ENCODE data around the gene MARK2. TPM values are rescaled to one million over a fixed set of nuclear protein-coding genes. Genes with fewer than 3 reads are reported as not detected.

The MARK2 gene
- total RNA-seq, 1 donor from 2014 or later: 59.1 TPM

- no peak for DNase-seq (ENCODE audit: low spot score, unreplicated experiment)
- no peaks in the 10 kb centered on the region for H3K27me3 Mint-ChIP-seq
- no peaks in the 10 kb centered on the region for H3K9me3 Mint-ChIP-seq (ENCODE audit: low read depth)
- no peak overlapping the region for H3K4me3 Mint-ChIP-seq (ENCODE audit: low read depth)
- no peak overlapping the region for H3K27ac Mint-ChIP-seq
- H3K36me3 Mint-ChIP-seq (ENCODE audit: insufficient read depth): no peaks in the 10 kb centered on the region
- peaks cover 34% of the 10 kb centered on the region for H3K4me1 Mint-ChIP-seq (ENCODE audit: low read depth)
- TF ChIP-seq CTCF (IDR thresholded peaks at IDR 0.05; ENCODE audit: unreplicated experiment): no peak
These were observed 36.7 kb downstream of the MARK2 start for GRCh38 chr11:63875506-63876065.

GRCh38 chr11:63876616-63877015 lies 37.7 kb downstream of the MARK2 start:
- Mint-ChIP-seq H3K27ac (no peak overlapping the region), H3K9me3 (ENCODE audit: low read depth) (no peaks in the 10 kb centered on the region), H3K4me1 (ENCODE audit: low read depth) (peaks cover 34% of the 10 kb centered on the region), H3K36me3 (ENCODE audit: insufficient read depth) (no peaks in the 10 kb centered on the region), H3K27me3 (no peaks in the 10 kb centered on the region), H3K4me3 (ENCODE audit: low read depth) (no peak overlapping the region)
- no peak for TF ChIP-seq CTCF (IDR thresholded peaks at IDR 0.05; ENCODE audit: unreplicated experiment)
- DNase-seq (ENCODE audit: low spot score, unreplicated experiment): no peak

GRCh38 chr11:63877658-63878241 lies 38.8 kb downstream of the MARK2 start:
- Mint-ChIP-seq H3K27ac (peak overlapping the region; percentile 93), H3K4me3 (ENCODE audit: low read depth) (no peak overlapping the region), H3K9me3 (ENCODE audit: low read depth) (no peaks in the 10 kb centered on the region)

GRCh38 chr11:63879598-63880402 lies 40.9 kb downstream of the MARK2 start:
- DNase-seq (ENCODE audit: low spot score, unreplicated experiment): no peak
- Mint-ChIP-seq H3K4me3 (ENCODE audit: low read depth) (no peak overlapping the region), H3K4me1 (ENCODE audit: low read depth) (peaks cover 23% of the 10 kb centered on the region), H3K36me3 (ENCODE audit: insufficient read depth) (no peaks in the 10 kb centered on the region), H3K9me3 (ENCODE audit: low read depth) (no peaks in the 10 kb centered on the region), H3K27ac (peak overlapping the region; percentile 1), H3K27me3 (no peaks in the 10 kb centered on the region)
- no peak for TF ChIP-seq CTCF (IDR thresholded peaks at IDR 0.05; ENCODE audit: unreplicated experiment)

More at GRCh38 chr11:63877658-63878241, 38.8 kb downstream of the MARK2 start:
- Mint-ChIP-seq H3K36me3 (ENCODE audit: insufficient read depth) (no peaks in the 10 kb centered on the region), H3K4me1 (ENCODE audit: low read depth) (peaks cover 26% of the 10 kb centered on the region), H3K27me3 (no peaks in the 10 kb centered on the region)
- no peak for TF ChIP-seq CTCF (IDR thresholded peaks at IDR 0.05; ENCODE audit: unreplicated experiment)
- no peak for DNase-seq (ENCODE audit: low spot score, unreplicated experiment)

- Mint-ChIP-seq H3K36me3 (ENCODE audit: insufficient read depth) (no peaks in the 10 kb centered on the region), H3K9me3 (ENCODE audit: low read depth) (no peaks in the 10 kb centered on the region), H3K27me3 (no peaks in the 10 kb centered on the region), H3K4me3 (ENCODE audit: low read depth) (no peak overlapping the region), H3K4me1 (ENCODE audit: low read depth) (peaks cover 23% of the 10 kb centered on the region), H3K27ac (no peak overlapping the region)
- DNase-seq (ENCODE audit: low spot score, unreplicated experiment): no peak
- no peak for TF ChIP-seq CTCF (IDR thresholded peaks at IDR 0.05; ENCODE audit: unreplicated experiment)
These were observed 41.5 kb downstream of the MARK2 start for GRCh38 chr11:63880403-63880790.
